Panc1 (cell line): ENCODE measurements around the gene PTGDS. TPM values are rescaled to one million over a fixed set of nuclear protein-coding genes. Genes with fewer than 3 reads are reported as not detected.

Source experiments
- ATAC-seq: fragments of 200-7000 bp; cut with Tn5 transposase; 2 replicates; pipeline ENCODE4 v1.9.1; 2020; ENCODE audit warnings: mild to moderate bottlenecking, moderate library complexity
- BruUV-seq: library from RNA; stranded (reverse); fragments of 400-500 nt; replicated peaks from 2 replicates; lab custom pipeline; 2021; lab: Mats Ljungman, UMichigan
- CTCF ChIA-PET: fragments of 300-600 bp; sonication (Branson Sonifier 250); formaldehyde crosslinking; loops from one replicate; lab custom pipeline; 2022; ENCODE audit warnings: antibody characterized with exemption; lab: Charles Lee
- POLR2A ChIA-PET: fragments of 300-600 bp; sonication (Branson Sonifier 250); formaldehyde crosslinking; loops from one replicate; lab custom pipeline; 2022; ENCODE audit warnings: antibody characterized with exemption; lab: Charles Lee
- DNase-seq: peaks from one replicate; pipeline ENCODE4 v3.0.0-alpha.2; 2010; ENCODE audit warnings: low read depth, low spot score
- H3K27ac ChIP-seq: 2 replicates; pipeline ENCODE4 v1.5.1; 2011; ENCODE audit warnings: mild to moderate bottlenecking, low read length, inconsistent platforms
- H3K27me3 ChIP-seq: fragments of 200-500 bp; sonication (Bioruptor generic); 2 replicates; pipeline ENCODE4 v1.6.0; 2014; ENCODE audit warnings: low read length, inconsistent platforms; ENCODE audit not compliant: control insufficient read depth, insufficient read depth
- H3K36me3 ChIP-seq: fragments of 200-500 bp; sonication (Bioruptor generic); 2 replicates; pipeline ENCODE4 v1.5.1; 2014; ENCODE audit warnings: inconsistent platforms, mild to moderate bottlenecking, low read length, moderate library complexity; ENCODE audit not compliant: control insufficient read depth, insufficient read depth
- H3K4me1 ChIP-seq: 2 replicates; pipeline ENCODE4 v1.5.1; 2011; ENCODE audit warnings: inconsistent platforms, mild to moderate bottlenecking, low read length, moderate library complexity; ENCODE audit not compliant: control insufficient read depth, insufficient read depth
- H3K4me3 ChIP-seq, 2 experiments: 2 replicates each; pipeline ENCODE4 v1.5.1; 2011 to 2012; ENCODE audit warnings: low read depth in 2 of 2, low read length in 2 of 2, mild to moderate bottlenecking in 2 of 2, inconsistent platforms in 1 of 2, moderate library complexity in 1 of 2
- H3K9me3 ChIP-seq: fragments of 200-500 bp; sonication (Bioruptor generic); 2 replicates; pipeline ENCODE4 v1.5.1; 2014; ENCODE audit warnings: low read depth, mild to moderate bottlenecking, inconsistent platforms, low read length, moderate library complexity; ENCODE audit not compliant: control insufficient read depth, insufficient read depth
- POLR2AphosphoS5 ChIP-seq: IDR thresholded peaks from 2 replicates; pipeline ENCODE4 v1.6.1; 2012; ENCODE audit warnings: mild to moderate bottlenecking, low read depth, low read length, moderate library complexity
- SIN3A ChIP-seq: IDR thresholded peaks from 2 replicates; pipeline ENCODE4 v1.6.1; 2012; ENCODE audit warnings: low read depth, mild to moderate bottlenecking, low read length, moderate library complexity, borderline replicate concordance; ENCODE audit not compliant: insufficient read depth
- TCF7L2 ChIP-seq: IDR thresholded peaks from 2 replicates; pipeline ENCODE4 v1.6.1; 2011; ENCODE audit warnings: mild to moderate bottlenecking, low read depth, low read length, inconsistent platforms
- in situ Hi-C: cut with HindIII; loops from 2 replicates; pipeline ENCODE4 v1.10.0; 2016; ENCODE audit warnings: low sequenced_read_pairs, low pct_unique_long_range_greater_than_20kb
- intact Hi-C: fragments of 100-400 bp; cut with micrococcal nuclease; formaldehyde crosslinking; loops from one replicate; pipeline ENCODE4 v1.10.0; 2022; ENCODE audit not compliant: unreplicated experiment
- total RNA-seq: library from RNA; stranded (reverse); gene quantifications from one replicate; pipeline ENCODE4 v1.2.1, GENCODE V29; 2021; ENCODE audit not compliant: unreplicated experiment
- TF ChIP-seq, protein P1 (sequence below), 2 experiments: IDR thresholded peaks; 2 replicates each; pipeline ENCODE4 v1.6.1; 2011 to 2012; ENCODE audit warnings: low read depth in 2 of 2, control low read depth in 1 of 2, low read length in 1 of 2, mild to moderate bottlenecking in 1 of 2, moderate library complexity in 1 of 2; ENCODE audit not compliant: insufficient read depth in 1 of 2
- TF ChIP-seq, protein P2 (sequence below): fragments of 450-650 bp; IDR thresholded peaks from 2 replicates; pipeline ENCODE4 v1.5.1; 2017; ENCODE audit warnings: mild to moderate bottlenecking

The PTGDS gene
- total RNA-seq, 1 experiment from 2014 or later: 13.7 TPM

GRCh38 chr9:137011156-137011555, 33.9 kb downstream of the PTGDS start:
- Histone ChIP-seq H3K9me3 (no peaks in the 10 kb centered on the region), H3K36me3 (no peaks in the 10 kb centered on the region), H3K4me3 (no peak overlapping the region), H3K27me3 (no peaks in the 10 kb centered on the region), H3K4me1 (no peaks in the 10 kb centered on the region), H3K27ac (no peak overlapping the region)
- TF ChIP-seq, protein P1, sequence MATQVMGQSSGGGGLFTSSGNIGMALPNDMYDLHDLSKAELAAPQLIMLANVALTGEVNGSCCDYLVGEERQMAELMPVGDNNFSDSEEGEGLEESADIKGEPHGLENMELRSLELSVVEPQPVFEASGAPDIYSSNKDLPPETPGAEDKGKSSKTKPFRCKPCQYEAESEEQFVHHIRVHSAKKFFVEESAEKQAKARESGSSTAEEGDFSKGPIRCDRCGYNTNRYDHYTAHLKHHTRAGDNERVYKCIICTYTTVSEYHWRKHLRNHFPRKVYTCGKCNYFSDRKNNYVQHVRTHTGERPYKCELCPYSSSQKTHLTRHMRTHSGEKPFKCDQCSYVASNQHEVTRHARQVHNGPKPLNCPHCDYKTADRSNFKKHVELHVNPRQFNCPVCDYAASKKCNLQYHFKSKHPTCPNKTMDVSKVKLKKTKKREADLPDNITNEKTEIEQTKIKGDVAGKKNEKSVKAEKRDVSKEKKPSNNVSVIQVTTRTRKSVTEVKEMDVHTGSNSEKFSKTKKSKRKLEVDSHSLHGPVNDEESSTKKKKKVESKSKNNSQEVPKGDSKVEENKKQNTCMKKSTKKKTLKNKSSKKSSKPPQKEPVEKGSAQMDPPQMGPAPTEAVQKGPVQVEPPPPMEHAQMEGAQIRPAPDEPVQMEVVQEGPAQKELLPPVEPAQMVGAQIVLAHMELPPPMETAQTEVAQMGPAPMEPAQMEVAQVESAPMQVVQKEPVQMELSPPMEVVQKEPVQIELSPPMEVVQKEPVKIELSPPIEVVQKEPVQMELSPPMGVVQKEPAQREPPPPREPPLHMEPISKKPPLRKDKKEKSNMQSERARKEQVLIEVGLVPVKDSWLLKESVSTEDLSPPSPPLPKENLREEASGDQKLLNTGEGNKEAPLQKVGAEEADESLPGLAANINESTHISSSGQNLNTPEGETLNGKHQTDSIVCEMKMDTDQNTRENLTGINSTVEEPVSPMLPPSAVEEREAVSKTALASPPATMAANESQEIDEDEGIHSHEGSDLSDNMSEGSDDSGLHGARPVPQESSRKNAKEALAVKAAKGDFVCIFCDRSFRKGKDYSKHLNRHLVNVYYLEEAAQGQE (IDR thresholded peaks at IDR 0.05; ENCODE audit: insufficient read depth in 1 of 2, low read depth in 2 of 2, low read length in 1 of 2): no peak
- DNase-seq (no peak), ATAC-seq (no peak)
- BruUV-seq: no TSS peak
- intact Hi-C loops (no loop called here), in situ Hi-C loops (no loop called here)
- ChIA-PET CTCF (no interaction called here), POLR2A (interaction anchor here (0.5 kb wide), 2 partner anchors 92 to 249 kb away, joined by 4 to 6 read pairs; no protein-coding TSS in a partner anchor)

GRCh38 chr9:137011907-137012675, 34.8 kb downstream of the PTGDS start:
- Histone ChIP-seq H3K27ac (no peak overlapping the region), H3K36me3 (no peaks in the 10 kb centered on the region), H3K4me3 (no peak overlapping the region), H3K27me3 (no peaks in the 10 kb centered on the region), H3K4me1 (no peaks in the 10 kb centered on the region), H3K9me3 (no peaks in the 10 kb centered on the region)
- in situ Hi-C loops (no loop called here), intact Hi-C loops (no loop called here)
- BruUV-seq: no TSS peak
- no peak for ATAC-seq
- TF ChIP-seq POLR2AphosphoS5 (no peak), SIN3A (no peak), TCF7L2 (no peak)
- TF ChIP-seq, protein P1 (IDR thresholded peaks at IDR 0.05; ENCODE audit: insufficient read depth in 1 of 2, low read depth in 2 of 2, low read length in 1 of 2): no peak
- TF ChIP-seq, protein P2, sequence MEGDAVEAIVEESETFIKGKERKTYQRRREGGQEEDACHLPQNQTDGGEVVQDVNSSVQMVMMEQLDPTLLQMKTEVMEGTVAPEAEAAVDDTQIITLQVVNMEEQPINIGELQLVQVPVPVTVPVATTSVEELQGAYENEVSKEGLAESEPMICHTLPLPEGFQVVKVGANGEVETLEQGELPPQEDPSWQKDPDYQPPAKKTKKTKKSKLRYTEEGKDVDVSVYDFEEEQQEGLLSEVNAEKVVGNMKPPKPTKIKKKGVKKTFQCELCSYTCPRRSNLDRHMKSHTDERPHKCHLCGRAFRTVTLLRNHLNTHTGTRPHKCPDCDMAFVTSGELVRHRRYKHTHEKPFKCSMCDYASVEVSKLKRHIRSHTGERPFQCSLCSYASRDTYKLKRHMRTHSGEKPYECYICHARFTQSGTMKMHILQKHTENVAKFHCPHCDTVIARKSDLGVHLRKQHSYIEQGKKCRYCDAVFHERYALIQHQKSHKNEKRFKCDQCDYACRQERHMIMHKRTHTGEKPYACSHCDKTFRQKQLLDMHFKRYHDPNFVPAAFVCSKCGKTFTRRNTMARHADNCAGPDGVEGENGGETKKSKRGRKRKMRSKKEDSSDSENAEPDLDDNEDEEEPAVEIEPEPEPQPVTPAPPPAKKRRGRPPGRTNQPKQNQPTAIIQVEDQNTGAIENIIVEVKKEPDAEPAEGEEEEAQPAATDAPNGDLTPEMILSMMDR: no peak
- ChIA-PET CTCF (no interaction called here), POLR2A (interaction anchor here (0.5 kb wide), 1 partner anchor 93 kb away, joined by 6 read pairs; no protein-coding TSS in a partner anchor)
- no peak for DNase-seq
